PC-9 (cell line): ENCODE results near the gene RXFP3. TPM values are rescaled to one million over a fixed set of nuclear protein-coding genes. Genes with fewer than 3 reads are reported as not detected.

Source experiments
- BruUV-seq: library from RNA; stranded (reverse); fragments of 400-500 nt; replicated peaks from 2 replicates; lab custom pipeline; 2021; lab: Mats Ljungman, UMichigan
- CTCF ChIA-PET: fragments of 300-600 bp; sonication (Branson Sonifier 250); formaldehyde crosslinking; loops from one replicate; lab custom pipeline; 2022; ENCODE audit warnings: antibody characterized with exemption; lab: Charles Lee
- POLR2A ChIA-PET: fragments of 300-600 bp; sonication (Branson Sonifier 250); formaldehyde crosslinking; loops from one replicate; lab custom pipeline; 2022; ENCODE audit warnings: antibody characterized with exemption; ENCODE audit not compliant: unreplicated experiment; lab: Charles Lee
- DNase-seq, 2 experiments: peaks; one replicate each; pipeline versions ENCODE4 v3.0.0 to v3.0.0-alpha.2; 2015 to 2022; ENCODE audit warnings: mixed read lengths in 1 of 2
- H2AFZ ChIP-seq: fragments of 200-600 bp; sonication (generic); 2 replicates; pipeline ENCODE4 v1.8.1; 2017; ENCODE audit warnings: antibody characterized with exemption
- H3F3A ChIP-seq: fragments of 200-600 bp; sonication (generic); 2 replicates; pipeline ENCODE4 v1.8.1; 2017; ENCODE audit warnings: antibody characterized with exemption, mild to moderate bottlenecking, low read depth; ENCODE audit not compliant: insufficient read depth
- H3K27ac ChIP-seq: fragments of 200-600 bp; sonication (generic); 2 replicates; pipeline ENCODE4 v1.6.1; 2016; ENCODE audit warnings: mixed run types
- H3K27me3 ChIP-seq: fragments of 200-600 bp; sonication (generic); 2 replicates; pipeline ENCODE4 v1.6.1; 2016; ENCODE audit warnings: low read depth, mixed run types; ENCODE audit not compliant: insufficient read depth
- H3K36me3 ChIP-seq: fragments of 200-600 bp; sonication (generic); 2 replicates; pipeline ENCODE4 v1.6.1; 2016; ENCODE audit warnings: low read depth, mixed run types
- H3K4me1 ChIP-seq: fragments of 200-600 bp; sonication (generic); replicated peaks from 2 replicates; pipeline ENCODE4 v1.6.1; 2016; ENCODE audit warnings: mixed run types; ENCODE audit not compliant: insufficient read depth
- H3K4me2 ChIP-seq: fragments of 200-600 bp; sonication (generic); 2 replicates; pipeline ENCODE4 v1.6.1; 2017; ENCODE audit warnings: mixed run types
- H3K4me3 ChIP-seq: fragments of 200-600 bp; sonication (generic); 2 replicates; pipeline ENCODE4 v1.6.1; 2016; ENCODE audit warnings: mixed run types
- H3K79me2 ChIP-seq: fragments of 200-600 bp; sonication (generic); 2 replicates; pipeline ENCODE4 v1.6.1; 2017; ENCODE audit warnings: low read depth, mixed run types
- H3K9me2 ChIP-seq: fragments of 200-600 bp; sonication (generic); 2 replicates; pipeline ENCODE4 v1.8.1; 2017; ENCODE audit warnings: mild to moderate bottlenecking; ENCODE audit not compliant: insufficient read depth
- H3K9me3 ChIP-seq: fragments of 200-600 bp; sonication (generic); 2 replicates; pipeline ENCODE4 v1.8.1; 2016; ENCODE audit warnings: low read depth; ENCODE audit not compliant: insufficient read depth
- H4K20me1 ChIP-seq: fragments of 200-600 bp; sonication (generic); 2 replicates; pipeline ENCODE4 v1.8.1; 2017; ENCODE audit not compliant: insufficient read depth
- CTCF ChIP-seq: fragments of 200-600 bp; sonication (generic); conservative IDR thresholded peaks from 2 replicates; pipeline ENCODE4 v1.6.1; 2017; ENCODE audit warnings: mixed run types, antibody characterized with exemption, mild to moderate bottlenecking, moderate library complexity
- EZH2 ChIP-seq: fragments of 200-600 bp; sonication (generic); IDR thresholded peaks from 2 replicates; pipeline ENCODE4 v1.8.0; 2017; ENCODE audit warnings: antibody characterized with exemption, low read depth
- intact Hi-C: fragments of 100-400 bp; cut with micrococcal nuclease; formaldehyde crosslinking; loops from one replicate; pipeline ENCODE4 v1.10.0; 2022; ENCODE audit not compliant: unreplicated experiment
- total RNA-seq: library from RNA; stranded (reverse); gene quantifications from 2 replicates; pipeline ENCODE4 v1.2.3, GENCODE V29; 2021

The RXFP3 gene
- total RNA-seq, 1 experiment from 2014 or later: not detected

GRCh38 chr5:33937017-33937706 lies 976 bp downstream of the RXFP3 start:
- Histone ChIP-seq H4K20me1 (no peaks in the 10 kb centered on the region), H3K4me3 (no peak overlapping the region), H3K9me3 (peaks cover 6% of the 10 kb centered on the region; the same call in 1 of the 2 replicates), H3K27me3 (no peaks in the 10 kb centered on the region), H3K36me3 (no peaks in the 10 kb centered on the region), H3K79me2 (no peaks in the 10 kb centered on the region), H3F3A (peaks cover 5% of the 10 kb centered on the region), H3K9me2 (no peaks in the 10 kb centered on the region), H3K4me2 (no peak overlapping the region), H2AFZ (no peak overlapping the region), H3K27ac (no peak overlapping the region), H3K4me1 (peaks cover 14% of the 10 kb centered on the region)
- DNase-seq: no peak
- ChIA-PET CTCF (no interaction called here), POLR2A (no interaction called here)
- TF ChIP-seq EZH2 (no peak), CTCF (no peak)
- BruUV-seq: no TSS peak
- intact Hi-C loops: loop anchor here (10.0 kb wide), 2 partner anchors 202 to 382 kb away; no protein-coding TSS in a partner anchor

- ChIA-PET POLR2A (no interaction called here), CTCF (interaction anchor here (0.6 kb wide), 1 partner anchor 469 kb away, joined by 9 read pairs; no protein-coding TSS in a partner anchor)
- no peak overlapping the region for H3K4me2 ChIP-seq
- no peak overlapping the region for H3K27ac ChIP-seq
- H3K4me1 ChIP-seq: peaks cover 14% of the 10 kb centered on the region
- H3K9me3 ChIP-seq: peaks cover 5% of the 10 kb centered on the region; the same call in 1 of the 2 replicates
- BruUV-seq: no TSS peak
- H3K27me3 ChIP-seq: no peaks in the 10 kb centered on the region
- H3K9me2 ChIP-seq: no peaks in the 10 kb centered on the region
- H4K20me1 ChIP-seq: no peaks in the 10 kb centered on the region
- DNase-seq: no peak
- intact Hi-C loops: loop anchor here (10.0 kb wide), 2 partner anchors 203 to 383 kb away; no protein-coding TSS in a partner anchor
- no peak overlapping the region for H3K4me3 ChIP-seq
- no peaks in the 10 kb centered on the region for H3K36me3 ChIP-seq
- H2AFZ ChIP-seq: no peak overlapping the region
- no peaks in the 10 kb centered on the region for H3K79me2 ChIP-seq
- no peak for TF ChIP-seq EZH2
- no peak for TF ChIP-seq CTCF
- H3F3A ChIP-seq: peaks cover 5% of the 10 kb centered on the region
These were observed 1.7 kb downstream of the RXFP3 start for GRCh38 chr5:33937707-33938506.

- BruUV-seq: no TSS peak
- no peaks in the 10 kb centered on the region for H3K9me2 ChIP-seq
- H4K20me1 ChIP-seq: no peaks in the 10 kb centered on the region
- no peak overlapping the region for H3K27ac ChIP-seq
- intact Hi-C loops: loop anchor here (10.0 kb wide), 2 partner anchors 204 to 384 kb away; no protein-coding TSS in a partner anchor
- H3K4me1 ChIP-seq: peaks cover 12% of the 10 kb centered on the region
- no peak for DNase-seq
- ChIA-PET CTCF (interaction anchor here (0.6 kb wide), 1 partner anchor 469 kb away, joined by 9 read pairs; no protein-coding TSS in a partner anchor), POLR2A (no interaction called here)
- no peak overlapping the region for H3K4me3 ChIP-seq
- no peaks in the 10 kb centered on the region for H3K79me2 ChIP-seq
- peaks cover 5% of the 10 kb centered on the region for H3F3A ChIP-seq
- no peaks in the 10 kb centered on the region for H3K27me3 ChIP-seq
- H3K36me3 ChIP-seq: no peaks in the 10 kb centered on the region
- H3K9me3 ChIP-seq: no peaks in the 10 kb centered on the region
- TF ChIP-seq CTCF (no peak), EZH2 (no peak)
- no peak overlapping the region for H2AFZ ChIP-seq
- H3K4me2 ChIP-seq: no peak overlapping the region
These were observed 2.3 kb downstream of the RXFP3 start for GRCh38 chr5:33938507-33938796.
